Measurements from ENCODE around the gene SPACDR.

The SPACDR gene

GRCh38 chr7:100484673-100485045, 20.6 kb upstream of the SPACDR start:
- no peak for DNase-seq

- DNase-seq, result peak; percentile 10
Observed at GRCh38 chr7:100483722-100484672, 19.9 kb upstream of the SPACDR start, which contains the start of gene NYAP1. Gene NYAP1, plus strand, starts transcription at chr7:100483927. Its CDS starts 1,385 bp downstream, at chr7:100485312.

GRCh38 chr7:100483090-100483721, 19.1 kb upstream of the SPACDR start:
- peak; percentile 39 for DNase-seq

GRCh38 chr7:100482728-100483089, 18.6 kb upstream of the SPACDR start:
- no peak for DNase-seq

GRCh38 chr7:100481466-100481865, 17.4 kb upstream of the SPACDR start:
- no peak for DNase-seq

GRCh38 chr7:100478958-100479660, 15.0 kb upstream of the SPACDR start, which contains the start of gene TSC22D4:
Gene TSC22D4, minus strand, starts transcription at chr7:100479214. Its CDS starts 1,176 bp downstream, at chr7:100478038.
- DNase-seq, result peak; percentile 60

GRCh38 chr7:100477871-100478267, 13.8 kb upstream of the SPACDR start:
- no peak for DNase-seq

- no peak for DNase-seq
Observed at GRCh38 chr7:100476903-100477870, 13.1 kb upstream of the SPACDR start.

GRCh38 chr7:100476101-100476780, 12.2 kb upstream of the SPACDR start:
- no peak for DNase-seq

GRCh38 chr7:100475549-100475948, 11.5 kb upstream of the SPACDR start:
- no peak for DNase-seq

GRCh38 chr7:100472854-100473499, 8.9 kb upstream of the SPACDR start:
- DNase-seq, result no peak

- DNase-seq, result no peak
Observed at GRCh38 chr7:100472121-100472851, 8.2 kb upstream of the SPACDR start.

GRCh38 chr7:100471021-100471420, 7.0 kb upstream of the SPACDR start:
- DNase-seq, result no peak

- DNase-seq, result peak; percentile 64
Observed at GRCh38 chr7:100469227-100470044, 5.4 kb upstream of the SPACDR start.

GRCh38 chr7:100467638-100468373, 3.7 kb upstream of the SPACDR start:
- no peak for DNase-seq

GRCh38 chr7:100466653-100467605, 2.9 kb upstream of the SPACDR start:
- DNase-seq, result no peak

GRCh38 chr7:100465702-100466311, 1.7 kb upstream of the SPACDR start:
- DNase-seq, result no peak

Measured in NCI-H510A treated with DMSO at 0.1 percent for 48 hours (cell line).